HepG2 (cell line): ENCODE data around the gene METTL16. TPM values are rescaled to one million over a fixed set of nuclear protein-coding genes. Genes with fewer than 3 reads are reported as not detected.

Experiments
- BRF2 ChIP-seq: sonication (generic); formaldehyde crosslinking; IDR thresholded peaks from 2 replicates; pipeline ENCODE4 v1.8.1; 2022; ENCODE audit warnings: mild to moderate bottlenecking, missing genetic modification reagents
- GABPA ChIP-seq, 2 experiments: IDR thresholded peaks; 2 replicates each; pipeline ENCODE4 v1.6.1; 2011 to 2016; ENCODE audit warnings: low read depth in 2 of 2, low read length in 1 of 2, missing biosample characterization in 1 of 2, missing genetic modification characterization in 1 of 2
- KMT2A ChIP-seq: sonication (generic); formaldehyde crosslinking; IDR thresholded peaks from 2 replicates; pipeline ENCODE4 v1.4.0; 2020; ENCODE audit warnings: missing genetic modification reagents
- PLSCR1 ChIP-seq: sonication (generic); formaldehyde crosslinking; IDR thresholded peaks from 2 replicates; pipeline ENCODE4 v1.5.0; 2020; ENCODE audit warnings: missing genetic modification reagents, mild to moderate bottlenecking, borderline replicate concordance
- PRDM10 ChIP-seq: sonication (generic); formaldehyde crosslinking; IDR thresholded peaks from 2 replicates; pipeline ENCODE4 v1.4.0; 2020; ENCODE audit warnings: low read depth, missing genetic modification reagents
- SP1 ChIP-seq, 2 experiments: fragments of 450-650 bp in 1 of 2; sonication (generic) in 1 of 2; formaldehyde crosslinking in 1 of 2; IDR thresholded peaks; 2 replicates each; pipeline versions ENCODE4 v1.4.0 to v1.6.1; 2016 to 2020; ENCODE audit warnings: missing genetic modification reagents in 1 of 2
- TAF15 ChIP-seq: fragments of 200-400 bp; formaldehyde crosslinking; IDR thresholded peaks from one replicate; pipeline ENCODE4 v1.6.1; 2018; ENCODE audit warnings: mild to moderate bottlenecking, low read depth, low read length; ENCODE audit not compliant: poor library complexity, severe bottlenecking
- TARDBP ChIP-seq: sonication (generic); formaldehyde crosslinking; IDR thresholded peaks from 2 replicates; pipeline ENCODE4 v1.8.0; 2022; ENCODE audit warnings: mild to moderate bottlenecking, missing genetic modification reagents
- ZGPAT ChIP-seq: IDR thresholded peaks from 2 replicates; pipeline ENCODE4 v1.6.1; 2016; ENCODE audit warnings: mild to moderate bottlenecking
- ZNF563 ChIP-seq: sonication (generic); formaldehyde crosslinking; IDR thresholded peaks from 2 replicates; pipeline ENCODE4 v1.8.0; 2022; ENCODE audit warnings: mild to moderate bottlenecking, moderate library complexity, missing genetic modification reagents
- polyA plus RNA-seq, 8 experiments: library from polyadenylated mRNA; depleted of rRNA in 3 of 8; stranded (reverse) in 7 of 8; unstranded in 1 of 8; fragments of >200 nt; fragmentation: Illumina TruSeq in 4 of 8; extraction: Trizol in 4 of 8; gene quantifications; 2 replicates each; pipeline versions ENCODE4 v1.2.1 to v1.2.3, GENCODE V29; 2011 to 2016; ENCODE audit warnings: low read depth in 4 of 8, missing spikeins in 1 of 8, mixed read lengths in 1 of 8; ENCODE audit not compliant: insufficient read depth in 1 of 8
- total RNA-seq, 5 experiments: library from RNA; depleted of rRNA; stranded (reverse); fragments of >200 nt; fragmentation: Illumina TruSeq; extraction: Trizol; gene quantifications; 2 replicates each; pipeline ENCODE4 v1.2.3, GENCODE V29; 2016; ENCODE audit warnings: low read depth in 1 of 5
- TF ChIP-seq, protein P1 (sequence below): sonication (generic); formaldehyde crosslinking; IDR thresholded peaks from 2 replicates; pipeline ENCODE4 v1.5.0; 2020; ENCODE audit warnings: mild to moderate bottlenecking, missing genetic modification reagents
- TF ChIP-seq, protein P2 (sequence below): sonication (generic); formaldehyde crosslinking; conservative IDR thresholded peaks from 2 replicates; pipeline ENCODE4 v1.4.0; 2020; ENCODE audit warnings: missing genetic modification reagents
- TF ChIP-seq, protein P3 (sequence below): sonication (generic); formaldehyde crosslinking; conservative IDR thresholded peaks from 2 replicates; pipeline ENCODE4 v1.4.0; 2020; ENCODE audit warnings: missing genetic modification reagents

The METTL16 gene
- total and polyA plus RNA-seq, 2 of the 13 experiments (the other 11 are each of a cell fraction or from before 2014, with no cell fraction given) = 11.6 to 18.5 TPM

GRCh38 chr17:2400877-2401425 lies 110.7 kb downstream of the METTL16 start, which contains the start of gene MNT (continued):
- TF ChIP-seq, protein P1, sequence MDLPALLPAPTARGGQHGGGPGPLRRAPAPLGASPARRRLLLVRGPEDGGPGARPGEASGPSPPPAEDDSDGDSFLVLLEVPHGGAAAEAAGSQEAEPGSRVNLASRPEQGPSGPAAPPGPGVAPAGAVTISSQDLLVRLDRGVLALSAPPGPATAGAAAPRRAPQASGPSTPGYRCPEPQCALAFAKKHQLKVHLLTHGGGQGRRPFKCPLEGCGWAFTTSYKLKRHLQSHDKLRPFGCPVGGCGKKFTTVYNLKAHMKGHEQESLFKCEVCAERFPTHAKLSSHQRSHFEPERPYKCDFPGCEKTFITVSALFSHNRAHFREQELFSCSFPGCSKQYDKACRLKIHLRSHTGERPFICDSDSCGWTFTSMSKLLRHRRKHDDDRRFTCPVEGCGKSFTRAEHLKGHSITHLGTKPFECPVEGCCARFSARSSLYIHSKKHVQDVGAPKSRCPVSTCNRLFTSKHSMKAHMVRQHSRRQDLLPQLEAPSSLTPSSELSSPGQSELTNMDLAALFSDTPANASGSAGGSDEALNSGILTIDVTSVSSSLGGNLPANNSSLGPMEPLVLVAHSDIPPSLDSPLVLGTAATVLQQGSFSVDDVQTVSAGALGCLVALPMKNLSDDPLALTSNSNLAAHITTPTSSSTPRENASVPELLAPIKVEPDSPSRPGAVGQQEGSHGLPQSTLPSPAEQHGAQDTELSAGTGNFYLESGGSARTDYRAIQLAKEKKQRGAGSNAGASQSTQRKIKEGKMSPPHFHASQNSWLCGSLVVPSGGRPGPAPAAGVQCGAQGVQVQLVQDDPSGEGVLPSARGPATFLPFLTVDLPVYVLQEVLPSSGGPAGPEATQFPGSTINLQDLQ (CRISPR knock-in tag) = no peak
- TF ChIP-seq TAF15 = no peak
- TF ChIP-seq ZGPAT (CRISPR knock-in tag) = no peak; the same call in 1 of the 2 replicates
- no peak for TF ChIP-seq SP1 (IDR thresholded peaks at IDR 0.05)
- TF ChIP-seq SP1 (CRISPR knock-in tag; IDR thresholded peaks at IDR 0.05) = peak; percentile 86
- no peak for TF ChIP-seq BRF2 (CRISPR knock-in tag)
- TF ChIP-seq ZNF563 (CRISPR knock-in tag) = no peak; the same call in 1 of the 2 replicates
- no peak for TF ChIP-seq TARDBP (CRISPR knock-in tag)
- TF ChIP-seq GABPA (IDR thresholded peaks at IDR 0.05; ENCODE audit: low read depth, low read length) = 0 out of 2 replicates have a peak, but pooled peaks have one; percentile 3
- no peak for TF ChIP-seq GABPA (CRISPR knock-in tag; IDR thresholded peaks at IDR 0.05; ENCODE audit: low read depth)
- TF ChIP-seq, protein P2, sequence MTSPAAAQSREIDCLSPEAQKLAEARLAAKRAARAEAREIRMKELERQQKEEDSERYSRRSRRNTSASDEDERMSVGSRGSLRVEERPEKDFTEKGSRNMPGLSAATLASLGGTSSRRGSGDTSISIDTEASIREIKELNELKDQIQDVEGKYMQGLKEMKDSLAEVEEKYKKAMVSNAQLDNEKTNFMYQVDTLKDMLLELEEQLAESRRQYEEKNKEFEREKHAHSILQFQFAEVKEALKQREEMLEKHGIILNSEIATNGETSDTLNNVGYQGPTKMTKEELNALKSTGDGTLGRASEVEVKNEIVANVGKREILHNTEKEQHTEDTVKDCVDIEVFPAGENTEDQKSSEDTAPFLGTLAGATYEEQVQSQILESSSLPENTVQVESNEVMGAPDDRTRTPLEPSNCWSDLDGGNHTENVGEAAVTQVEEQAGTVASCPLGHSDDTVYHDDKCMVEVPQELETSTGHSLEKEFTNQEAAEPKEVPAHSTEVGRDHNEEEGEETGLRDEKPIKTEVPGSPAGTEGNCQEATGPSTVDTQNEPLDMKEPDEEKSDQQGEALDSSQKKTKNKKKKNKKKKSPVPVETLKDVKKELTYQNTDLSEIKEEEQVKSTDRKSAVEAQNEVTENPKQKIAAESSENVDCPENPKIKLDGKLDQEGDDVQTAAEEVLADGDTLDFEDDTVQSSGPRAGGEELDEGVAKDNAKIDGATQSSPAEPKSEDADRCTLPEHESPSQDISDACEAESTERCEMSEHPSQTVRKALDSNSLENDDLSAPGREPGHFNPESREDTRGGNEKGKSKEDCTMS (CRISPR knock-in tag) = no peak
- TF ChIP-seq, protein P3, sequence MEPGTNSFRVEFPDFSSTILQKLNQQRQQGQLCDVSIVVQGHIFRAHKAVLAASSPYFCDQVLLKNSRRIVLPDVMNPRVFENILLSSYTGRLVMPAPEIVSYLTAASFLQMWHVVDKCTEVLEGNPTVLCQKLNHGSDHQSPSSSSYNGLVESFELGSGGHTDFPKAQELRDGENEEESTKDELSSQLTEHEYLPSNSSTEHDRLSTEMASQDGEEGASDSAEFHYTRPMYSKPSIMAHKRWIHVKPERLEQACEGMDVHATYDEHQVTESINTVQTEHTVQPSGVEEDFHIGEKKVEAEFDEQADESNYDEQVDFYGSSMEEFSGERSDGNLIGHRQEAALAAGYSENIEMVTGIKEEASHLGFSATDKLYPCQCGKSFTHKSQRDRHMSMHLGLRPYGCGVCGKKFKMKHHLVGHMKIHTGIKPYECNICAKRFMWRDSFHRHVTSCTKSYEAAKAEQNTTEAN = no peak
- no peak for TF ChIP-seq PRDM10
- TF ChIP-seq PLSCR1 = no peak
- TF ChIP-seq KMT2A (CRISPR knock-in tag) = no peak
